HG03139 (cell line): ENCODE data around the gene ADAMTS15.

Source experiments
- ATAC-seq: cut with Tn5 transposase; IDR thresholded peaks from one replicate; pipeline ENCODE4 v1.9.1; 2021; ENCODE audit not compliant: unreplicated experiment

ADAMTS15 gene

DNA sequence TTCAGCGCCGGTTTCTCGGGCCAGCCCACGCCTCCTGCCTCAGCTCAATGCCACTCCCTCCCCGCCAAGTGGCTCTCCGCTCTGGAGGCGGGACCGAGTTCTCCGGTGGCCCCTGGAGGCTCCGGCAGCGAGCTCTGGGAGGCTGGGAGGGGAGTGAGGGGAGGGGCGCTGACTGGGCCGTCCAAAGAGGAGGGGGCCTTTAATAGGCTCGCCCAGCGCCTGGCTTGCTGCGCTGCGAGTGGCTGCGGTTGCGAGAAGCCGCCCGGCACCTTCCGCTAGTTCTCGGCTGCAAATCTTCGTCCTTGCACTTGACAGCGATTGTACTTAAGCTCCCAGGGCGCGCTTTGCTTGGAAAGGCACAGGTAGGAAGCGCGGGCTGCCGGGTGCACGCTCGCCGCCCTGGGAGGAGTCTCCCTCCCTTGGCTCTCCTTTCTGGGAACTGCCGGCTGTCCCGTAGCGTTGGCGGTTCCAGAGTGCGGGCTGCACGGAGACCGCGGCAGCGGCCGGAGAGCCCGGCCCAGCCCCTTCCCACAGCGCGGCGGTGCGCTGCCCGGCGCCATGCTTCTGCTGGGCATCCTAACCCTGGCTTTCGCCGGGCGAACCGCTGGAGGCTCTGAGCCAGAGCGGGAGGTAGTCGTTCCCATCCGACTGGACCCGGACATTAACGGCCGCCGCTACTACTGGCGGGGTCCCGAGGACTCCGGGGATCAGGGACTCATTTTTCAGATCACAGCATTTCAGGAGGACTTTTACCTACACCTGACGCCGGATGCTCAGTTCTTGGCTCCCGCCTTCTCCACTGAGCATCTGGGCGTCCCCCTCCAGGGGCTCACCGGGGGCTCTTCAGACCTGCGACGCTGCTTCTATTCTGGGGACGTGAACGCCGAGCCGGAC lies at the start of gene ADAMTS15:
Gene ADAMTS15 (plus strand): TSS at position 230 of the 894 bp plus-strand sequence. CDS start 329 bp downstream, at position 559.
- no peak for ATAC-seq

DNA sequence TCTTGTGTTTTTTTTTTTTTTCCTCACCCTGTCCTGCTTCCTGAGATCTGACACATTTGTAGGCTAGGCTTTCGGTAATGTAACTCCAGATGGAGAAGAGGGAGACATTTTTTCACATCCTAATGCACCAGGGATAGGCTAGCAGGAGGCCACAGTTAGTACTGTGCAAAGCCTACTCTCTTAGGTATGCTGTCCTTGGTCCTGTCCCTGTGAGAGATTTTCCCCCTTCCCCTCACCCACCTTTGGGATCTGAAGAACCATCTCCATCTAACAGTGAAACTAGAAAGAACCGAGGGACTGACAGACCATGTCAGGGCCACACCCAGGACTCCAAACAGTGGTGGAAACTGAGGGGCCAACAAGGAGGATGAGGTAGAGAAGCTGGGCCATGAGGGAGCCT lies 49.2 kb upstream of the ADAMTS15 start:
- no peak for ATAC-seq

GRCh38 chr11:130400781-130401483 lies 47.5 kb upstream of the ADAMTS15 start:
- no peak for ATAC-seq

- no peak for ATAC-seq
Measured at GRCh38 chr11:130402570-130402969, 45.9 kb upstream of the ADAMTS15 start.

- no peak for ATAC-seq
Measured at GRCh38 chr11:130403271-130403804, 45.1 kb upstream of the ADAMTS15 start.

- ATAC-seq = no peak
Measured at GRCh38 chr11:130403967-130404366, 44.5 kb upstream of the ADAMTS15 start.

GRCh38 chr11:130404727-130405126 lies 43.7 kb upstream of the ADAMTS15 start:
- no peak for ATAC-seq

GRCh38 chr11:130405428-130405827 lies 43.0 kb upstream of the ADAMTS15 start:
- no peak for ATAC-seq

DNA sequence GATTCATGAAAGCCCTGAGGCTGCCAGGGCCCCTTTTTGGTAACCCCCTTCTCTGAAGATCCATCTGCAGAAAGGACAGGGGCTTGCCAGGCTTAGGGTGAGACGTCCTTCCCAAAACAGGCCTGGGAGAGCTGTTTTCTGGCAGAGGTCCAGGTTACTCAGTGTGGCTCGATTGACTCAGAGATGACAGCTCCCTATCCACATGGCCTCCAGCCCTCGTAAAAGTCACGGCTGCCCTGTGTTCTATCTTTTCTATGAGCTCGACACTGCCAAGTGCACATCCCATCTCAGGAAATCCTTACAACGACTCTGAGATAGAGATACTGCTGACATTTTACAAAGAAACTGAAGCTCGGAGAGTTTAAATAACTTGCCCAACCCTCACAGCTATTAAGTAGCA lies 40.5 kb upstream of the ADAMTS15 start:
- ATAC-seq = no peak

DNA sequence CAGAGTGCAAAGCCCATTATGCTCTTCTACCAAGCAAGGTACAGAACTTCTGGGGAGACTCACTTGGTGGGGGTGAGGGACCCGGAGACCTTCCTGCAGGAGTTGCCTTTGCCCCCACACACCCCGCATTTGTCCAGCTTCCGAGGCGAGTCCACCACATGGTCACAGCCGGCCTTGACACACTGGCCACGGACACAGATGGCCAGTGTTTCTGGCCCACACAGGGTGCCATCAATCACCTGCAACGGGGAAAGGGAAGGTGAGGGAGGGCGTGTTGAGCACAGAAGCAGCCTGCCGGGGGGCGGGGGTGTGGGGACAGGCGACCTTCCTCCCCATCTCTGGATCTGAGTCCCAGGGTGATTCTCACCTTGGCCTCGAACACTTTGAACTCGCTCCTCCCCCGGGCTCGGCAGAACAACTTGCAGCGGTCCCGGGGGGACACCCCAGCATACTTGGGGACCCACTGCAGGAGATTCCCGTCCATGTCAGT lies 40.0 kb upstream of the ADAMTS15 start:
- ATAC-seq = no peak

DNA sequence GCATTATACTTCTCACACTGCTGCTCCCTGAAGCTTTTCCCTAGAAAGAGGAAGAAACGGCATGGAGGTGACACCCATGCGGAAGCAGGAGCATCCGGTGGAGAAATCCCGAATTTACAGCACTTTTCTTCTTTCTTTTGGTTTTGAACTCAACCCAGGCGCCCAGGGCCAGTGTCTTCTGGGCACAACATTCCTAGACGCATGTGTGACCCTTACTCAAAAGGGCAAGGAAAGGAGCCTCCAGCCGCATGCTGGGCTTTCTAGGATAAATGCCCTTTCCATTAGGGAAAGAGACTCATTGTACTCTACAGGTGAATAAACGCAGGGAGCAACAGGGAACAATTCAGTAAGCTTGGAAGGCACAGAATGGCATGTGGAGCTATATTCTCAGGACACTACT lies 39.5 kb upstream of the ADAMTS15 start:
- ATAC-seq = no peak

DNA sequence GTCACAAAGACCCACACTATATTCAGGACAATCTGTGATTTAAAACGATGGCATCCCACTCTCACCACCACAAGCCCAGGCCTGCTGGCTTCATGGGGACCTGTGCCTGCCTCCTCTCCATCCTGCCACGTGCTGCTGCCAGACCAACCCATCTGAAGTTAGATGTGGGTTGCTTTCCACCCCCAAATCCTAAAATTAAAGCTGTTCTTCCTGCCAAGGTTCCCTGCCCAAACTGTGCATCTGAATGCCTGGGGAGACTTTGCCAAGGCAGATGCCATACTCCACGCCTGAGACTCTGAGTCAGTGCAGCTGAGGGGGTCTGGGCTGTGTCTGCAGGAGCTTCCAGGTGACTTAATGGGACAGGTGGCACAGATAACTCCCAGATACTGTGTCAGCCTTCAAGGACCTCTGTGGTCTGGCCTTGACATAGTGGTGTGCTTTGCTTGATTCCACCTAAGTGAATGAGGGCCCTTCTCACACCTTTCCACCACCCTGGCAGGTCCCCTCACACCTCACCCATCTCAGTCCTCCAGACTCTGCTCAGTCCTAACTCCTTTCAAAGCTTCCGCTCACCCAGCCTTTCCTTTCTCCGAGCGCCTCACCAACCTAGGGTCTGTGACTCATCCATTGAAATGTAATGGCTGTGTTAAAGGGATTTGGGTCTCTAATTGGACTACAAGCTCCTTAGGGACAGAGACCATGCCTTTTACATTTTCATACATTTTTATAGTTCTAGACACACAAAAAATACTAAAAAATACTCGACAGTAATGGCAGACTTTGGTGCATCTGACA lies 38.7 kb upstream of the ADAMTS15 start:
- no peak for ATAC-seq

DNA sequence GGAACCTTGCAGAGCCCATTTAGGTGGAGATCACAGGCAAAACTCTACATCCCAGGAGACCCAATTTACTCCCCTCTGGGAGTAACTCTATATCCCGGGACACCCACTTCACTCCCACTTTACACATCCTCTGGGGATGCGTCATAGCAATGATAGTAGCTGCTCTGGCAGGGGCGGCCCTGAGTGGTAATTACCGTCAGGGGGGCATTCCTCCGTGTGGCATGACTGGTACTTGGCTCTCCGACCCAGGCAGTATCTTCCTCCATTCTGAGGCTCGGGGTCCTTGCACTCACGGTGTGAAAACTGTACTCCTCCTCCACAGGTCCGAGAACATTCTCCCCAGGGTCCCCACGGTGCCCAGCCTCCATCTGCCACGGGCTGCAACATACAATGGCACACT lies 37.2 kb upstream of the ADAMTS15 start:
- ATAC-seq = no peak

DNA sequence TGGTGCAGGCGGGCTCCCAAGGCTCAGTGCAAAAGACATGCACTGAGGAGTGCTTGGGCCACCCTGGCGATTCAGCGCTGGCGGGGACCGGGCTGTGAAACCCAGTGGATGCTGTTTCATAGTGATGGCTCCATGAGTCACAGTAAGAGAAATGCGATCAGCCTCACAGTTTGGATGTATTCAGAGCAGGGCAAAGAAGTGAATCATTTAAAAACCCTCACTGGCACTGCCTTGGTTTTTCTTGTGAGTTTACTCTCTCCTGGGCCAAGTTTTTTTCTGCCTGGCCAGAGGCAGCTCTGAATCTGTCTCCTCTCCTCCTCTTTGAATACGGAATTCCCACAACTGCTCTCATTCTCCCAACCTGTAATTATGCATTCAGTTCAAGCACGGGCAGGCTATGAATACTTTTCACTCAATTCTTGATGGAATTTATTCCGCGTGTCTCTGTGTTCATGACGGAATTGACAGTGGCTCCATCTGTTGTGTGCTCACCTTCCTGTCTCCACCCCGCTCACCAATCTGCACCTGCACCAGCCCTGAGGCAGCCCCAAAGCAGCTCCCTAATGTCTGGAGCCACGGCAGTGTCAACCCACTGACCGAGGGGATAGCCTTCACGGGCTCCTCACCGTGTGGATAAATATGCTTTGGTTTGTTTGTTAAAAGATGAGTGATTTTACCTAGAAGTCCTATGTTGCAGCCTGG lies 34.9 kb upstream of the ADAMTS15 start:
- no peak for ATAC-seq

DNA sequence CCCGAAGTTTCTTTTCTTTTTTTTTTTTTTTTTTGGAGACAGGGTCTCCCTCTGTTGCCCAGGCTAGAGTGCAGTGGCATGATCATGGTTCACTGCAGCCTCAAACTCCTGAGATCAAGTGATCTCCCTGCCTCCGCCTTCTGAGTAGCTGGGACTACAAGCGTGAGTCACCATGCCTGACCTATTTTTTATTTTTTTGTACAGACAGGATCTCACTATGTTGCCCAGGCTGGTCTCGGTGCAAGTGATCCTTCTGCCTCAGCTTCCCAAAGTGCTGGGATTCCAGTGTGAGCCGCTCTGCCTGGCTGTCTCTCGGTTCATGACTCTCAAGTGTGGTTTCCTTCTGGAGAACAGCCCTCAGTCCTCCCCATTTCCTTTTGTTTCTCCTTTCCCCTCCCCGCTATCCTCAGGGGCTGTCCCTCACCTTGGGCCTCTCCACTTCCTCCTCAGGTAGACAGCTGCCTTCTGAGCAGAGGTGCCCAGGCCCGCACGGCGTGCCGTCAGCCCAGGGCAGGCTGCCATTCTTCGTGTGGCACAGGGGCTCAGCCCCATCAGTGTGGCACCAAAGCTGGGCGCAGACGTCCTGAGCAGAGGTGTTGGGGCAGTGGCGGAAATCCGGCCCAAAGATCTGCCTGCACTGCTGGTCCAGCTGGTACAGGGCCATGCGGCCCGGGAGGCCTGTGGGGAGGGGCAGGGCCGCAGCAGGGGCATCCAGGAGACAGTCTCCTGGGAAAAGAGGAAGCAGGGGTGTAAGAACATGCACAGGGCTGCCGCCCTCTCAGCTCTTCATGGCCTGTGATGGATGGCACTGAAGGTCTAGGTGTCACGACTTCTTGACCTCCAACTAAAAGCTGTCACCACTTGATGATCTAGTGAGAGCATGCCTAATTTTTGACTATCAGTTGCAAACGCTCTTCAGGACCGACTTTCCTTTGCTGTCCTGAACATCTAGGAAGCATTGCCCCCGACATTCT lies 34.1 kb upstream of the ADAMTS15 start:
- ATAC-seq = no peak

GRCh38 chr11:130415731-130416529 lies 32.5 kb upstream of the ADAMTS15 start:
- no peak for ATAC-seq

GRCh38 chr11:130416530-130416882 lies 31.9 kb upstream of the ADAMTS15 start:
- no peak for ATAC-seq

DNA sequence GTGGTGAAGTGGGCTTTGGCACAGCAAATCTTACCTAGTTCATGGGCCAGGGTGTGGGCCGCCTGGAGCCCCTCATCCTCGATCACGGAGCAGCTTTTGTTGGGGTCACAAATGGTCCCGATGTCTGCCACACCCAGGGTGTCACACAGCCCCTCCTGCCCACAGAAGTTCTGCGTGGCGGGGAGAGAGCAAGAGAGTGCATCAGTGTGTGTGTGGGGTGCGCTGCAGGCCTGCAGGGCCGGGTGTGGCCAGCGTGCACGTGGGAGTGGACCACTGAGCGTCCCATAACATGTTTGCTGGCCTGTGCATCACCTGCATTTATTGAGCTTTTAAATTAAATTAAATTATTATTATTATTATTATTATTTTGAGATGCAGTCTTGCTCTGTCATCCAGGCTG lies 31.5 kb upstream of the ADAMTS15 start:
- ATAC-seq = no peak
